HepG2 (cell line): Measurements from ENCODE around the gene ATAD1. TPM values are rescaled to one million over a fixed set of nuclear protein-coding genes. Genes with fewer than 3 reads are reported as not detected.

Experiments
- AHDC1 ChIP-seq: sonication (generic); formaldehyde crosslinking; IDR thresholded peaks from 2 replicates; pipeline ENCODE4 v1.5.1; 2020; ENCODE audit warnings: mild to moderate bottlenecking, missing genetic modification reagents, borderline replicate concordance
- DDIT3 ChIP-seq: sonication (generic); formaldehyde crosslinking; IDR thresholded peaks from 2 replicates; pipeline ENCODE4 v1.4.0; 2020; ENCODE audit warnings: mild to moderate bottlenecking, missing genetic modification reagents
- FUBP1 ChIP-seq: sonication (generic); formaldehyde crosslinking; IDR thresholded peaks from 2 replicates; pipeline ENCODE4 v1.5.1; 2020; ENCODE audit warnings: missing genetic modification reagents, mild to moderate bottlenecking, borderline replicate concordance
- KLF16 ChIP-seq, 2 experiments: sonication (generic) in 1 of 2; formaldehyde crosslinking in 1 of 2; IDR thresholded peaks; 2 replicates each; pipeline versions ENCODE4 v1.6.1 to v1.8.0; 2016 to 2023; ENCODE audit warnings: missing genetic modification reagents in 2 of 2, missing compliant biosample characterization in 1 of 2
- MAFG ChIP-seq: sonication (generic); formaldehyde crosslinking; IDR thresholded peaks from 2 replicates; pipeline ENCODE4 v1.5.1; 2020; ENCODE audit warnings: mild to moderate bottlenecking, missing genetic modification reagents
- PITX1 ChIP-seq: sonication (generic); formaldehyde crosslinking; IDR thresholded peaks from 2 replicates; pipeline ENCODE4 v1.5.1; 2020; ENCODE audit warnings: mild to moderate bottlenecking, missing genetic modification reagents
- POLR2A ChIP-seq, 2 experiments: IDR thresholded peaks; 2 replicates each; pipeline ENCODE4 v1.6.1; 2011; ENCODE audit warnings: low read depth in 2 of 2, low read length in 2 of 2, mild to moderate bottlenecking in 1 of 2, moderate library complexity in 1 of 2; ENCODE audit not compliant: insufficient read depth in 1 of 2
- ZBTB2 ChIP-seq: sonication (generic); formaldehyde crosslinking; IDR thresholded peaks from 2 replicates; pipeline ENCODE4 v1.8.0; 2022; ENCODE audit warnings: low read depth, missing genetic modification reagents
- ZNF350 ChIP-seq: sonication (generic); formaldehyde crosslinking; IDR thresholded peaks from 2 replicates; pipeline ENCODE4 v1.4.0; 2020; ENCODE audit warnings: mild to moderate bottlenecking, low read depth, missing genetic modification reagents, borderline replicate concordance
- ZNF382 ChIP-seq: sonication (generic); formaldehyde crosslinking; IDR thresholded peaks from 2 replicates; pipeline ENCODE4 v1.5.0; 2020; ENCODE audit warnings: missing genetic modification reagents, mild to moderate bottlenecking, borderline replicate concordance
- polyA plus RNA-seq, 8 experiments: library from polyadenylated mRNA; depleted of rRNA in 3 of 8; stranded (reverse) in 7 of 8; unstranded in 1 of 8; fragments of >200 nt; fragmentation: Illumina TruSeq in 4 of 8; extraction: Trizol in 4 of 8; gene quantifications; 2 replicates each; pipeline versions ENCODE4 v1.2.1 to v1.2.3, GENCODE V29; 2011 to 2016; ENCODE audit warnings: low read depth in 4 of 8, missing spikeins in 1 of 8, mixed read lengths in 1 of 8; ENCODE audit not compliant: insufficient read depth in 1 of 8
- total RNA-seq, 5 experiments: library from RNA; depleted of rRNA; stranded (reverse); fragments of >200 nt; fragmentation: Illumina TruSeq; extraction: Trizol; gene quantifications; 2 replicates each; pipeline ENCODE4 v1.2.3, GENCODE V29; 2016; ENCODE audit warnings: low read depth in 1 of 5

ATAD1 gene
- total and polyA plus RNA-seq, 2 of the 13 experiments (the other 11 are each of a cell fraction or from before 2014, with no cell fraction given), result 14.9 to 28.2 TPM

- TF ChIP-seq ZBTB2 (CRISPR knock-in tag) (no peak), AHDC1 (CRISPR knock-in tag) (peak; percentile 22; the same call in 1 of the 2 replicates), DDIT3 (no peak), POLR2A (IDR thresholded peaks at IDR 0.05; ENCODE audit: insufficient read depth in 1 of 2, low read depth in 2 of 2, low read length in 2 of 2) (peak in 1 of 2 experiments; percentile 46; a peak in 1 of 4 replicates), PITX1 (CRISPR knock-in tag) (no peak), ZNF382 (no peak), MAFG (CRISPR knock-in tag) (no peak), KLF16 (CRISPR knock-in tag; IDR thresholded peaks at IDR 0.05) (no peak), FUBP1 (CRISPR knock-in tag) (no peak), ZNF350 (CRISPR knock-in tag) (0 out of 2 replicates have a peak, but pooled peaks have one; percentile 6)
- TF ChIP-seq, all 625 proteins: peak for 14
Observed at GRCh38 chr10:87862679-87863052, 44.6 kb upstream of the ATAD1 start (continued).
